VCaP (cell line): Measurements from ENCODE around the gene PRSS27.

Experiments used
- H3K27ac ChIP-seq: fragments of 450-650 bp; 2 replicates; pipeline ENCODE4 v1.5.1; 2017
- CTCF ChIP-seq: fragments of 450-650 bp; conservative IDR thresholded peaks from 2 replicates; pipeline ENCODE4 v1.5.1; 2017; ENCODE audit warnings: mild to moderate bottlenecking, moderate library complexity

PRSS27 gene

DNA sequence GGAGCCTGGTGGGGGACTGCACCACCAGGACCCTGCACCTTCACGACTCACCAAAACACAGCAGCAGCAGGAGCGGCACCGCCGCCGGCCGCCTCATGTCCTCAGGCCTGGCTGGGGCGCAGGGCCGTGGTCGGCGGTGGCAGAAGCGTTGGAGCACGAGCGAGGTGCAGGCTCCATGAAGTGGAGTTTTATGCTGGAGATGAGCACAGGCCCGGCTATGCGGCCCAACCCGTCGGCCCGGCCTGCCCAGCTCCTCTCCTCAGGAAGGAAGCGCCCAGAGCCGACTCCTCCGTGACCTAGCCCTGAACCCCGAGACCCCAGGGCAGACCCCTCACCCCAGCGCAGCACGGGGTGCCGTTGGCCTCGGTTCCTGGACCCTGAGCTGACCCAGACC is at the start of gene PRSS27:
PRSS27 (minus strand) TSS at position 161 of the 394 bp plus-strand sequence; CDS start at position 97, 64 bp downstream.
- H3K27ac ChIP-seq = peak within 1 kb of the TSS; percentile 78

DNA sequence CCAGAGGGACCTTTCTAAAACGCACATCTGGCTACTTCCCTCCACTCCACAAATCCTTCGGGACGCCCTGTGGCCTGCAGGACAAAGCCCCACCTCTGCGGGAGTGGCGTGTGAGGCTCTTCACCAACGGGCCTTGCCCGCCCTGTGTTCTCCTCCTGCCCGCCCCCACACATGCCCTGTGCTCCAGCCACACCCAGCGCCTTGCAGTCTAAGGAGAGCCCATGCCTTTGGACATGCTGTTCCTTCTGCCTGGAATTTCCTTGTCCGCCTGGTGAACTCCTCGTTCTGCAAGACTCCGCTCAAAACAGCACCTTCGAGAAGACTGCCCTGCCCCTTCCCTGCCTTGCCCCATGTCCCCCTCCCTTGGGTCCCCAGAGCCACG is 49.6 kb upstream of the PRSS27 start:
- no peak for TF ChIP-seq CTCF
- H3K27ac ChIP-seq = no peak overlapping the region

More for the DNA sequence above, at the start of gene PRSS27:
- no peak for TF ChIP-seq CTCF

DNA sequence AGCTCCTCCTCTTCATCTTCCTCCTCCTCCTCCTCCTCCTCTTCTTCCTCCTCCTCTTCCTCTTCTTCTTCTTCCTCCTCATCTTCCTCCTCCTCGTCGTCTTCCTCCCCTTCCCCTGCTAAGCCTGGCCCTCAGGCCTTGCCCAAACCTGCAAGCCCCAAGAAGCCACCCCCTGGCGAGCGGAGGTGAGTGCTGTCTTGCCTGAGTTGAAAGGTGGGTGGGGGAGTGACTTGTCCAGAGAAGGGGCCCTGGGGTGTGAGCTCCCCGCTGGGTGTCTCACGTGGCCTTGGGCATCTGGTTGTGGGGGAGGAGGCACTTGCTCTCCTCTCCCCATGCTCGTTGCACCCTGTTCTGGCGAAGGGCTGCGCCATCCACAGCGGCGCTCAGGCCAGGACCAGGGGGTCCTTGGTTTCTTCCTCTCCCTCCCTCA is 49.1 kb upstream of the PRSS27 start:
- no peak overlapping the region for H3K27ac ChIP-seq
- no peak for TF ChIP-seq CTCF

DNA sequence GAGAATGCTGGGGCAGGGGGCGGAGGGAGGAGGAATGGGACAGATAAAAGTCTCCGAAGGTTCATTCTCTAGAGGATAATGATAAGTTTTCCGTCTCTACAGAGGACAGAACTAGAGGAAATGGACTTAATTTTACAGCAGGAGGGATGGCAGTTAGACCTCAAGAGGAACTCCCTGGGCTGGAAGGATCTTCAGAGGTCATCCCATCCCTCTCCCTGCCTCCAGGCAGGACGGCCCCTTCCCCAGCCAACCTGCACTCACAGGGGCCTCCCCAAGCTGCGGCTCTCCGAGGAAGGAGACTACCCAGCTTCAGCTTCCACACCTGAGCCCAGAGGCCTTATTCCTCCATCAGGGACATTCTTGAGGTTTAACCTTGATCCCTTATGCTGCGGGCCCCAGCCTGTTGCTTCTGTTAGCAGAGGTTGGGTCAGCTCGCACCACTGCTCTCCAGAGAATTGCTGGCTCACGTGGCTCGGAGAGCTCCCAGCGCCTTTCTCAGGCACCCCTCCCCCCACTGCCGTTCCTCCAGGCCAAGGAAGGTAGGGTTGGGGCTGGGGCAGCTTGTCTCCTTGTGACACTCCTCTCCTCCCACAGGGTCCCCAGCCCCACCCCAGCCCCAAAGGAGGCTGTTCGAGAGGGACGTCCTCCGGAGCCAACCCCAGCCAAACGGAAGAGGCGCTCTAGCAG is 48.5 kb upstream of the PRSS27 start:
- no peak for TF ChIP-seq CTCF
- no peak overlapping the region for H3K27ac ChIP-seq

- TF ChIP-seq CTCF = no peak
- H3K27ac ChIP-seq = no peak overlapping the region
Observed at GRCh38 chr16:2767891-2768290, 47.9 kb upstream of the PRSS27 start.

DNA sequence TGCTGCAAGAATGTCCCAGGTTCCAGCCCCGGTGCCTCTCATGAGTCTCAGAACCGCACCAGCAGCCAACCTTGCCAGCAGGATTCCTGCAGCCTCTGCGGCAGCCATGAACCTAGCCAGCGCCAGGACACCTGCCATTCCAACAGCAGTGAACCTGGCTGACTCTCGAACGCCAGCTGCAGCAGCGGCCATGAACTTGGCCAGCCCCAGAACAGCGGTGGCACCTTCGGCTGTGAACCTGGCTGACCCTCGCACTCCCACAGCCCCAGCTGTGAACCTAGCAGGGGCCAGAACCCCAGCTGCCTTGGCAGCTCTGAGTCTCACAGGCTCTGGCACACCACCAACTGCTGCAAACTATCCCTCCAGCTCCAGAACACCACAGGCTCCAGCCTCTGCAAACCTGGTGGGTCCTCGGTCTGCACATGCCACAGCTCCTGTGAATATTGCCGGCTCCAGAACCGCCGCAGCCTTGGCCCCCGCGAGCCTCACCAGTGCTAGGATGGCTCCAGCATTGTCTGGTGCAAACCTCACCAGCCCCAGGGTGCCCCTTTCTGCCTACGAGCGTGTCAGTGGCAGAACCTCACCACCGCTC is 47.2 kb upstream of the PRSS27 start:
- TF ChIP-seq CTCF = no peak
- no peak overlapping the region for H3K27ac ChIP-seq

- no peak for TF ChIP-seq CTCF
- H3K27ac ChIP-seq = no peak overlapping the region
Observed at GRCh38 chr16:2766430-2767139, 46.6 kb upstream of the PRSS27 start.
